T-helper 2 cell treated with Interferon-gamma antibody and Interleukin-4, amounts not matched to agents 100 ng/mL and 5 ng/mL, for 36 hours (primary cell): Measurements from ENCODE around the gene MEIS1. TPM values are rescaled to one million over a fixed set of nuclear protein-coding genes. Genes with fewer than 3 reads are reported as not detected.

ENCODE experiments used
- intact Hi-C: fragments of 100-400 bp; cut with micrococcal nuclease; formaldehyde crosslinking; loops from one replicate; pipeline ENCODE4 v1.15.1; 2023
- total RNA-seq: library from RNA; stranded (reverse); gene quantifications from 2 replicates; pipeline ENCODE4 v1.2.3, GENCODE V29; 2022

MEIS1 gene
- total RNA-seq, 1 donor from 2014 or later = not detected

- intact Hi-C loops = no loop called here
Measured at GRCh38 chr2:66565291-66565690, 130.4 kb downstream of the MEIS1 start.

- intact Hi-C loops = no loop called here
Measured at GRCh38 chr2:66566726-66567399, 131.9 kb downstream of the MEIS1 start.

- intact Hi-C loops = no loop called here
Measured at GRCh38 chr2:66567729-66568128, 132.8 kb downstream of the MEIS1 start.

GRCh38 chr2:66568650-66569300 is 133.8 kb downstream of the MEIS1 start:
- intact Hi-C loops = no loop called here

- intact Hi-C loops = no loop called here
Measured at GRCh38 chr2:66569321-66569851, 134.5 kb downstream of the MEIS1 start.

GRCh38 chr2:66569974-66570373 is 135.0 kb downstream of the MEIS1 start:
- intact Hi-C loops = no loop called here

- intact Hi-C loops = no loop called here
Measured at GRCh38 chr2:66570471-66570870, 135.5 kb downstream of the MEIS1 start.

- intact Hi-C loops = no loop called here
Measured at GRCh38 chr2:66571918-66572317, 137.0 kb downstream of the MEIS1 start.

GRCh38 chr2:66572391-66572790 is 137.5 kb downstream of the MEIS1 start:
- intact Hi-C loops = no loop called here

- intact Hi-C loops = no loop called here
Measured at GRCh38 chr2:66573416-66573815, 138.5 kb downstream of the MEIS1 start.

GRCh38 chr2:66573821-66574233 is 138.9 kb downstream of the MEIS1 start:
- intact Hi-C loops = no loop called here

- intact Hi-C loops = no loop called here
Measured at GRCh38 chr2:66574701-66575624, 140.0 kb downstream of the MEIS1 start.

- intact Hi-C loops = loop anchor here (2.0 kb wide), 1 partner anchor 141 kb away; the partner anchor contains the start of gene MEIS1
Measured at GRCh38 chr2:66575625-66576310, 140.8 kb downstream of the MEIS1 start.

- intact Hi-C loops = loop anchor here (2.0 kb wide), 1 partner anchor 141 kb away; the partner anchor contains the start of gene MEIS1
Measured at GRCh38 chr2:66576311-66576560, 141.3 kb downstream of the MEIS1 start.

GRCh38 chr2:66576561-66577320 is 141.8 kb downstream of the MEIS1 start:
- intact Hi-C loops = loop anchor here (2.0 kb wide), 1 partner anchor 142 kb away; the partner anchor contains the start of gene MEIS1

- intact Hi-C loops = loop anchor here (2.0 kb wide), 1 partner anchor 143 kb away; the partner anchor contains the start of gene MEIS1
Measured at GRCh38 chr2:66577321-66578053, 142.6 kb downstream of the MEIS1 start.

GRCh38 chr2:66578054-66578686 is 143.2 kb downstream of the MEIS1 start:
- intact Hi-C loops = no loop called here

GRCh38 chr2:66578687-66579106 is 143.8 kb downstream of the MEIS1 start:
- intact Hi-C loops = no loop called here
